ENCODE measurements around the gene ATRNL1. TPM values are rescaled to one million over a fixed set of nuclear protein-coding genes. Genes with fewer than 3 reads are reported as not detected.

Gene ATRNL1
- polyA plus RNA-seq, 1 donor from 2014 or later: 47.8 TPM

DNA sequence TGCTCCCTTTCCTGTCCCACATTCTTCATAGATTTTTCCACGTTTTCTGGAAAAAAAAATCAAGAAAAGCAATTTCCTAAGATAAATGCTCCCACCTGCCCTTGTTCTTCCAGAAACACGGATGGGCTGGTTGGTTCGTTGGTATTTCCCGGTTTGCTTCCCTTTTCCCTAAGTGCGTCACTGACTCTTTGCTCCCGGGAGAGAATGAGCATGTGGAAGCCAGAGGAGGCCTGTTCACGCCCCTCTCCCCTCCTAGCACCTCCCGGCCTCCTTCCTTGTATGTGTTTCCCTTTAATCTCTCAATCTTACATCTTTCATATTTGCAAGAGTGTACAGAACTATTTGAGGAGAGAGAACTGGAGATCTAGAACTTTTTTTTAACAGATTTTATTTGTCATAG is 737.9 kb downstream of the ATRNL1 start:
- no peak overlapping the region for H3K27ac ChIP-seq (ENCODE audit: low read length)
- H3F3A ChIP-seq (ENCODE audit: insufficient read depth, low read length, poor library complexity, severe bottlenecking): no peaks in the 10 kb centered on the region
- H4K20me1 ChIP-seq (ENCODE audit: insufficient read depth): no peaks in the 10 kb centered on the region
- H3K4me3 ChIP-seq (ENCODE audit: low read length): no peak overlapping the region
- H3K9me2 ChIP-seq (ENCODE audit: insufficient read depth, low read length): no peaks in the 10 kb centered on the region
- TF ChIP-seq EP300 (conservative IDR thresholded peaks at IDR 0.05; ENCODE audit: poor library complexity, severe bottlenecking) (no peak), EZH2 (IDR thresholded peaks at IDR 0.05; ENCODE audit: borderline replicate concordance, insufficient read depth, low read length, poor library complexity, severe bottlenecking) (no peak), POLR2AphosphoS5 (IDR thresholded peaks at IDR 0.05) (no peak), TAF1 (IDR thresholded peaks at IDR 0.05; ENCODE audit: low read depth) (no peak), SMC3 (conservative IDR thresholded peaks at IDR 0.05; ENCODE audit: poor library complexity) (no peak), MXI1 (conservative IDR thresholded peaks at IDR 0.05; ENCODE audit: poor library complexity, severe bottlenecking) (no peak), RAD21 (conservative IDR thresholded peaks at IDR 0.05) (no peak)
- TF ChIP-seq, protein P1, sequence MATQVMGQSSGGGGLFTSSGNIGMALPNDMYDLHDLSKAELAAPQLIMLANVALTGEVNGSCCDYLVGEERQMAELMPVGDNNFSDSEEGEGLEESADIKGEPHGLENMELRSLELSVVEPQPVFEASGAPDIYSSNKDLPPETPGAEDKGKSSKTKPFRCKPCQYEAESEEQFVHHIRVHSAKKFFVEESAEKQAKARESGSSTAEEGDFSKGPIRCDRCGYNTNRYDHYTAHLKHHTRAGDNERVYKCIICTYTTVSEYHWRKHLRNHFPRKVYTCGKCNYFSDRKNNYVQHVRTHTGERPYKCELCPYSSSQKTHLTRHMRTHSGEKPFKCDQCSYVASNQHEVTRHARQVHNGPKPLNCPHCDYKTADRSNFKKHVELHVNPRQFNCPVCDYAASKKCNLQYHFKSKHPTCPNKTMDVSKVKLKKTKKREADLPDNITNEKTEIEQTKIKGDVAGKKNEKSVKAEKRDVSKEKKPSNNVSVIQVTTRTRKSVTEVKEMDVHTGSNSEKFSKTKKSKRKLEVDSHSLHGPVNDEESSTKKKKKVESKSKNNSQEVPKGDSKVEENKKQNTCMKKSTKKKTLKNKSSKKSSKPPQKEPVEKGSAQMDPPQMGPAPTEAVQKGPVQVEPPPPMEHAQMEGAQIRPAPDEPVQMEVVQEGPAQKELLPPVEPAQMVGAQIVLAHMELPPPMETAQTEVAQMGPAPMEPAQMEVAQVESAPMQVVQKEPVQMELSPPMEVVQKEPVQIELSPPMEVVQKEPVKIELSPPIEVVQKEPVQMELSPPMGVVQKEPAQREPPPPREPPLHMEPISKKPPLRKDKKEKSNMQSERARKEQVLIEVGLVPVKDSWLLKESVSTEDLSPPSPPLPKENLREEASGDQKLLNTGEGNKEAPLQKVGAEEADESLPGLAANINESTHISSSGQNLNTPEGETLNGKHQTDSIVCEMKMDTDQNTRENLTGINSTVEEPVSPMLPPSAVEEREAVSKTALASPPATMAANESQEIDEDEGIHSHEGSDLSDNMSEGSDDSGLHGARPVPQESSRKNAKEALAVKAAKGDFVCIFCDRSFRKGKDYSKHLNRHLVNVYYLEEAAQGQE (IDR thresholded peaks at IDR 0.05; ENCODE audit: borderline replicate concordance): no peak
- TF ChIP-seq, protein P2, sequence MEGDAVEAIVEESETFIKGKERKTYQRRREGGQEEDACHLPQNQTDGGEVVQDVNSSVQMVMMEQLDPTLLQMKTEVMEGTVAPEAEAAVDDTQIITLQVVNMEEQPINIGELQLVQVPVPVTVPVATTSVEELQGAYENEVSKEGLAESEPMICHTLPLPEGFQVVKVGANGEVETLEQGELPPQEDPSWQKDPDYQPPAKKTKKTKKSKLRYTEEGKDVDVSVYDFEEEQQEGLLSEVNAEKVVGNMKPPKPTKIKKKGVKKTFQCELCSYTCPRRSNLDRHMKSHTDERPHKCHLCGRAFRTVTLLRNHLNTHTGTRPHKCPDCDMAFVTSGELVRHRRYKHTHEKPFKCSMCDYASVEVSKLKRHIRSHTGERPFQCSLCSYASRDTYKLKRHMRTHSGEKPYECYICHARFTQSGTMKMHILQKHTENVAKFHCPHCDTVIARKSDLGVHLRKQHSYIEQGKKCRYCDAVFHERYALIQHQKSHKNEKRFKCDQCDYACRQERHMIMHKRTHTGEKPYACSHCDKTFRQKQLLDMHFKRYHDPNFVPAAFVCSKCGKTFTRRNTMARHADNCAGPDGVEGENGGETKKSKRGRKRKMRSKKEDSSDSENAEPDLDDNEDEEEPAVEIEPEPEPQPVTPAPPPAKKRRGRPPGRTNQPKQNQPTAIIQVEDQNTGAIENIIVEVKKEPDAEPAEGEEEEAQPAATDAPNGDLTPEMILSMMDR (IDR thresholded peaks at IDR 0.05; ENCODE audit: poor library complexity, severe bottlenecking): no peak
- no peaks in the 10 kb centered on the region for H3K36me3 ChIP-seq (ENCODE audit: insufficient read depth, low read length)
- H3K9ac ChIP-seq (ENCODE audit: low read length): no peak overlapping the region
- no peak overlapping the region for H3K4me2 ChIP-seq (ENCODE audit: low read length)
- no peaks in the 10 kb centered on the region for H3K9me3 ChIP-seq (ENCODE audit: low read length)
- no peaks in the 10 kb centered on the region for H3K27me3 ChIP-seq (ENCODE audit: insufficient read depth, low read depth, low read length)
- H2AFZ ChIP-seq (ENCODE audit: low read depth, low read length): no peak overlapping the region
- H3K79me2 ChIP-seq (replicated peaks; ENCODE audit: insufficient read depth, low read length): no peaks in the 10 kb centered on the region

DNA sequence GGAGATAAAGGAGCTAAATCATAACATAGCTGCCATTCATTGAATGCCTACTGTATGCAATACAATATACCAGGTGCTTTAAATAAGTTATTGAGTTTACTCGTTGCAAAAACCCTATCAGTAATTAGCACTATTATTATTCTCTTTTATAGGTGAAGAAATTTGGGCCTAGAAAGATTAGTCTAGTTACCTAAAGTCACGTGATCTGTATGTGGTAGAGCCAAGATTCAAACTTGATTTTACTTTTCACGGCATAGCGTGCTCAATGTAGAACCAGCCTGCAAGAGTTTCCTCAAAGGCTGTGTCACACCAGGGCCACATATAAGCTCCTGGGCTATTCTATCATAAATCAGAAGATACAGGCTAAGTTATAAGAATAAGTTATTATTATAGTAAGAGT is 740.0 kb downstream of the ATRNL1 start:
- Histone ChIP-seq H3K79me2 (replicated peaks; ENCODE audit: insufficient read depth, low read length) (no peaks in the 10 kb centered on the region), H3K36me3 (ENCODE audit: insufficient read depth, low read length) (no peaks in the 10 kb centered on the region), H3K9ac (ENCODE audit: low read length) (no peak overlapping the region), H3K27me3 (ENCODE audit: insufficient read depth, low read depth, low read length) (no peaks in the 10 kb centered on the region), H2AFZ (ENCODE audit: low read depth, low read length) (no peak overlapping the region), H3K9me3 (ENCODE audit: low read length) (no peaks in the 10 kb centered on the region), H3K9me2 (ENCODE audit: insufficient read depth, low read length) (no peaks in the 10 kb centered on the region), H3F3A (ENCODE audit: insufficient read depth, low read length, poor library complexity, severe bottlenecking) (no peaks in the 10 kb centered on the region), H4K20me1 (ENCODE audit: insufficient read depth) (no peaks in the 10 kb centered on the region), H3K4me2 (ENCODE audit: low read length) (no peak overlapping the region), H3K27ac (ENCODE audit: low read length) (no peak overlapping the region), H3K4me3 (ENCODE audit: low read length) (no peak overlapping the region)
- TF ChIP-seq POLR2AphosphoS5 (IDR thresholded peaks at IDR 0.05) (no peak), TAF1 (IDR thresholded peaks at IDR 0.05; ENCODE audit: low read depth) (no peak), MXI1 (conservative IDR thresholded peaks at IDR 0.05; ENCODE audit: poor library complexity, severe bottlenecking) (no peak), EZH2 (IDR thresholded peaks at IDR 0.05; ENCODE audit: borderline replicate concordance, insufficient read depth, low read length, poor library complexity, severe bottlenecking) (no peak), EP300 (conservative IDR thresholded peaks at IDR 0.05; ENCODE audit: poor library complexity, severe bottlenecking) (no peak)
- TF ChIP-seq, protein P1 (IDR thresholded peaks at IDR 0.05; ENCODE audit: borderline replicate concordance): no peak
- TF ChIP-seq, protein P2 (IDR thresholded peaks at IDR 0.05; ENCODE audit: poor library complexity, severe bottlenecking): no peak
